Glomerular endothelial cell (primary cell): ENCODE data around the gene INTS11. TPM values are rescaled to one million over a fixed set of nuclear protein-coding genes. Genes with fewer than 3 reads are reported as not detected.

Experiments used
- DNase-seq: peaks from one replicate; pipeline ENCODE4 v3.0.0-alpha.2; 2011; ENCODE audit warnings: low read depth, low spot score; ENCODE audit errors: extremely low read depth
- total RNA-seq: library from RNA; depleted of rRNA; stranded (reverse); fragments of >200 nt; gene quantifications from 2 replicates; pipeline ENCODE4 v1.2.3, GENCODE V29; 2015

The INTS11 gene
- total RNA-seq, 1 donor from 2014 or later, result 110 TPM

DNA sequence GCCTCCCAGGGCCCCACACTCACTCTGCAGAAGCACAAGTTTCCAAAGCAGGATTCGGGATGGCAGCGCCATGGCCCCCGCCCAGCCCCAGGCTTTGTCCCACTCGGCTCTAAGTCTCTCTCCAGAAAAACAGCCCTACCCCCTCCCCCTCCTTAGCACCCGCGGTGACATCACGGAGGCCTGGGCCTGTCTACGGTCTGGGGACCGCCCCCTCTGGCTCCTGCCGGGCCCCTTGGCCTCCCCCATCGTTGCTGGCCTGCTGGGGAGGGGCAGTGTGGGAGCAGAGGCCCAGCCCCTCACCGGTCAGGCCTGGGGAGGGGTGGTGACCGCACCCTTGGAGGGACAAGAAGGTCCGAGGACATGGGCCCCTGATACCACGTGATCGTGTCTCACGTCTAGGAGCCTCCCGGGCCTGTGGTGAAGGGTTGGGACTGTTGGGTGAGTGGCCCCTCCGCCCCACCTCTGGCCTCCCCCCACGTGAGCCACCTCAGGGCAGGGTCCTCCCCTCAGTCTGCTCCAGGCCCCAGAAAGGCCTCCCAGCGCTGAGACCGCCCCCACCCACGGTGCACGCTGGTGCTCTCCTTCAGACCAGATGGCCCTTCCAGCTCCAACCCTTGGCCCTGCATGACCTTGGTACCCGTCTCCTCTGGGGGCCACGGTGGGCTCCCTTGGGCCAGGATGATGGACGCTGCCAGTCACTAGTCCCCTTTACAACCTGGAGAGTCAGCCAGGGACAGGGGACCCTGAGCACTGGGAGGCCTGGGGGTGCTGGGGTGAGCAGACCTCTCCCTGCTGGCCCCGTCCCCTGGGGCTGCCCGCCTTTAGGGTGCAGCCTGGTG is 34.2 kb upstream of the INTS11 start, which contains the start of gene MXRA8:
Gene MXRA8 (minus strand): TSS at position 123 of the 839 bp plus-strand sequence. CDS start 51 bp downstream, at position 72.
- no peak for DNase-seq

DNA sequence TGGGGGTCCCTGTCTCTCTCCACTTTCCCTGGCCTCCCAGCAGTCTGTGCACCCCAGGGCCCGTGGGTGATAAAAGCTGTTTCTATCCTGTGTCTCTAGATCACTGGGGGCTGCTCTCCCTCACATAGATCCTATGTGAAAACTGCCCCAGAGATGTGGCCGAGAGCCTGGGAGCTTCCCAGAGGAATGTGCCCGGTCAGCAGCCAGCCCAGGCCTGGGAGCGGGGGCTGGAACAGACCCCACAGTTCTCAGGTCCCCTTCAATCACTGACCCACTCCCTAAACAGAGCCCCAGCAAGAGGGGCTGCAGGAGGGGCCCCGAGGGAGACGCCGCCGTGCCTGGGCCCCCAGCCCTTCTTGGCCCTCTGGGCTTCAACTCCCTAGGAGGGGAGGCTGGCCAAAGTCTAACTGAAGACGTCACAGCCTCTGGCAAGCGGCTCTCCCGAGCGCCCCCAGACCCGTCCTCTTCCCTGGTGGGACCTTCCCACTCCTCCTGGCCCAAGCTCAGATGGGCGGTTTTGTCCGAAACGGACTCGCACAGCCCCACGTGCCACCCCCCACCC is 33.5 kb upstream of the INTS11 start:
- DNase-seq, result no peak

DNA sequence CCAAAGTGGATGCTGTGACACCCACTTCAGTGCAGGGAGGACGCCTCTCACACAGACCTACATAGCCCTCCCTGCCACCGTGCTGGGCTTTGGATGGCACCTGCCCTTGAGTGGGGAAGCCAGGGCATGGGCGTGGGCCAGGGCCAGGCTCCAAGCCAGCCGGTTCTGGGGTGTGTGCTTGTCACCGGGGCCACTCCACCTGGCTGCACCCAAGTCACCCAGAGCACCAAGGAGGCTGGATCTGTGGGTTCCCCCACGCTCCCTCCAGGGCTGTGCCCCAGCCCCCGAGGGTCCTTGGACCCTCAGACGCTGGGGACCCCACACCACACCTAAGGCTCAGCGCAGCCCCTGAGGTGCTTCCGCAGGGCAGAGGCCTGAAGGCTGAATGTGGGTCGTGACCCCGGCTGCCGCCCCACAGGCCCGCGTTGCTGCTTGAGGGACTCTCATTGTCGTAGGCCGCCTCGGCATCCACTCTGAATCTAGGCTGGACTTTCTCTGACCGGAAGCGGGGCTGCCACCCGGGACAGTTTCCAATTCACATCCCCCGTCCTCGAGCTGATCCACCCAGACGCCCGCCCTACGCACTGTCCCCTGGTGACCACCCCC is 32.4 kb upstream of the INTS11 start:
- DNase-seq, result no peak

DNA sequence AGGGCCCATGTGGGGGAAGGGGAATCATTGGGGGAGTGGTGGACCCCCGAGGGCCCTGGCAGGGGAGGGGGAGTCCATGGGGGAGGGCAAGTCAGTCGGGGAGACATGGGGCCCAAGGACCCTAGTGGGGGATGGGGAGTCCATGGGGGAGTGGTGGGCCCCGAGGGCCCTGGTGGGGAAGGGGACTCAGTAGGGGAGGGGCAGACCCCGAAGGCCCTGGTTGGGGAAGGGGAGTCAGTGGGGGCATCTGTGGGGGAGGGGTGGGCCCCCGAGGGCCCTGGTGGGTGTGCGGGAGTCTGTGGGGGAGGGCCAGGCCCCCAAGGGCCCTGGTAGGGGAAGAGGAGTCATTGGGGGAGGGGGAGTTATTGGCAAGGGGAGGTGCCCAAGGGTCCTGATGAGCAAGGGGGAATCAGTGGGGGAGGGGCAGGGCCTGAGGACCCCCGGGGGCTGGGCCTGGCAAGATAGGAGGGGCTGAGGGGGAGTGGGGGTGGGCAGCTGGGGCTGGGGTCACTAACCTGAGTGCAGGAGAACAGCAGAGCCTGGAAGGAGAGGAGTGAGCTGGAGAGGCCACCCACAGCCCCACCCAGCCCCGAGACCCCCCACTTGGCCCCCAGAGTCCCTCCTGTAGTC is 31.8 kb upstream of the INTS11 start:
- DNase-seq, result no peak

DNA sequence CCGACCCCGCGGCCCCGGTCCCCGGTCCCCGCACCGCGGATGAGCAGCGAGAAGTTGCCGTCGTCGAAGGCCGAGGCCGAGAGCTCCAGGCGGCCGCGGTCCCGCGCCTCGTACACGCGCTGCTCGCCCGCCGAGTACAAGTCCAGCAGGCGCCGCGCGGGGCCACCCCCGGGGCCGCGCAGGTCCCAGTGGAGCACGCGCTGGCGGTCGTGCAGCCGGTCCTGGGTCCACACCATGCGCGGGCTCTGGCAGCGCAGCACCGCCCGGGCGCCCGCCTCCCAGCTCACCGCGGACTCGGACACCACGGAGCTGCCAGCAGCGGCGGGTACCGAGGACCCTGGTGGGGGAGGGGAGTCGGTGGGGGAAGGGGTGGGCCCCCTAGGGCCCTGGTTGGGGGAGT is 31.0 kb upstream of the INTS11 start:
- DNase-seq, result no peak

DNA sequence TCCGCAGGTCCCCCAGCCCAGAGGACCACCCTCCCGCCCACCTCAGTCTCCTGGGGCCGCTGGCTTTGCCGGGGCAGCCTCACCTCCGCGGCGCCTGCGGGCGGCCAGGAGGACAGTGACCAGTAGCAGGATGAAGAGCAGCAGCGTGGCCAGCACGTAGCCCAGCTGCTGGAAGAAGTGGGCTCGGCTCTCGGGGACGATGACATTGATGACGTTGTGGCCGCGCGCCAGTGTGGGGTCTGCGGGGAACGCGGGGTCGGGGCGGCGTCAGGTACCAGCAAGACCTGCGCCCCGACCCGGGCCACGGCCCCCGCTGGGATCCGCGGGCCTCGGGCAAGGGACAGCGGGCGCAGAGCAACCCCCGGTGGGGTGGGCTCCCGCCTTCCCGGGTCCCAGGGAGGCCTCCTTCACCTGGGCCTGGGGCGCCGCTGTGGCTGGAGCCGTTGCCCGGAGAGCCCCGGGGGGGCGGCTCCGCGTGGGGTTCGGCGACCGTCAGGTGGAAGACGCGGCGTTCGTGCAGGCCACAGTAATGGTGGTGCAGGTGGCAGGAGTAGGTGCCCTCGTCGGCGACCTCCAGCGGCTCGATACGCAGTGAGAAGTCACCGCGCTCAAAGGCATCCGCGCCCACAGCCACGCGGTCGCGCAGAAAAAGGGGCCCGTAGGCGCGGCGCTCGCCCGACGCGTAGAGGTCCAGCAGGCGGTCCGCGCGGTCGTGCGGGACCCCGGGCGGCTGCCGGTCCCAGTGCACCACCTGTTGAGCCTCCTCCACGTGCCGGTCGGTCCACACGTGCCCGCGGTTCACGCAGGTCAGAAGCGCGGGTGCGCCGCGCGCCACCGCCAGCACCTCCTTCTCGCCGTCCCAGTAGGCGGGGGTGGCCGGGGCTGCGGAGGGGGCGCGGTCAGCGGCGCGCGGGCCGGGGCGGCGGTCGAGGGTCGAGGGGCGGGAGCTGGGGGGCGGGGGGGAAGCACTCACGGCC is 30.1 kb upstream of the INTS11 start:
- no peak for DNase-seq

DNA sequence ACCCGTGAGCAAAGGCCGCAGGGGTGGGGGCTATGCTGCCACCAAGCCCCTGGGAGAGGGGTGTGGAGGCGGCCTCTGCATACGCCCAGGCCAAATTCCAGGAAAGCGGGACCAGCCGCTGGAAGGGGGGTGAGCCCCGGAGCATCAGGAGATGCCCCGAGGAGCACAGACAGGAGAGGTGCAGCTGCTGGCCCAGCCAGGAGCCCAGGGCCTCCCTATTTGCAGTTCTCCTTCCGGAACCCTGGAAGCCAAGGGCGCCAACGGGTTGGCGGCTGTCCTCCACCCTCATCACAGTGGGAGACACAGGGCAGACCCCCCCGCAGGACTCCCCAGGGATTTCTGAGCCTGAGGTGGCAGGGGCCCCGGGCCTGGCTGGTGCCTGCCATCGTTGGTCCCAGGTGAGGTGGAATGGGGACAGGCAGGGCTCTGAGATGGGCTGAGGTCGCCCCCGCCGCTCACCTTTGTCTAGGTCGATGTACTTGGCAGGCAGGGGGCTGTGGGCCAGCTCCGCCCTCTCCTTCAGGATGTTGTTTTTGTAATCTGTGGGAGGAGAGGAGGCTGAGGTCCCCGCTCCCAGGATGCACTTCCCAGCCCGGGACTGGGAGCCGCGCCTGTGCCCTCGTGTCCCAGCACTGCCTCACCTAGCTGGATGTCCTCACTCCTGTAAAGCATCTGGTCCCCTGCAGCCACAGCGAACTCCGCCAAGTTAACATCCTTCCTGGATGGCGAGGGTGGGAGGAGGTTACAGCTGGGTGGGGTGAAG is 29.1 kb upstream of the INTS11 start:
- DNase-seq, result no peak

DNA sequence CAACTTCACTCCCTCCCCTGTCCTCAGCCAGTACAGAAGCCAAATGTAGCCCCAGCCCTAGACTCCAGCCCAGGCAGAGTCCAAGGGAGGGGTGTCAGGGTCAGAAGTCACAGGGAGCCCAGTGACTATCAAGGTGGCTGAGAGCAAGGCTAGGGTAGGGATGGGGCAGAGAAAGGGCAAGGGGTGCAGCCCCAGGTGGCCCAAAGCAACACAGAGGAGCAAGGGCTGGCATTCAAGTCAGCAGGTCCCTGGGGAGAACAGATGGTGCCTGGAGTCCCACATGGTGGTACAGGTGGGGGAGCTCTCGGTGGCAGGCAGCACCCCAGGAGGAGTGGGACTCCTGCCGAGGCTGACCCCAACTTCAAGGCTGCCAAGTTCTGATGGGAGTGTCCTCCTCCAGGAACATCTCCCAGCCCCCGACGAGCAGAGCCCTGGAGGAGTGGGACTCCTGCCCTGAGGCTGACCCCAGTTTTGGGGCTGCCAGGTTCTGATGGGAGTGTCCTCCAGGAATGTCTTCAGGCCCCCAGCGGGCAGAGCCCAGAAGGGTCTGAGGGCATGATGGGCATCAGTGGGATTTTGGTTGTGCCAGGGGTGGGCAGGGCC is 28.4 kb upstream of the INTS11 start:
- DNase-seq, result no peak

DNA sequence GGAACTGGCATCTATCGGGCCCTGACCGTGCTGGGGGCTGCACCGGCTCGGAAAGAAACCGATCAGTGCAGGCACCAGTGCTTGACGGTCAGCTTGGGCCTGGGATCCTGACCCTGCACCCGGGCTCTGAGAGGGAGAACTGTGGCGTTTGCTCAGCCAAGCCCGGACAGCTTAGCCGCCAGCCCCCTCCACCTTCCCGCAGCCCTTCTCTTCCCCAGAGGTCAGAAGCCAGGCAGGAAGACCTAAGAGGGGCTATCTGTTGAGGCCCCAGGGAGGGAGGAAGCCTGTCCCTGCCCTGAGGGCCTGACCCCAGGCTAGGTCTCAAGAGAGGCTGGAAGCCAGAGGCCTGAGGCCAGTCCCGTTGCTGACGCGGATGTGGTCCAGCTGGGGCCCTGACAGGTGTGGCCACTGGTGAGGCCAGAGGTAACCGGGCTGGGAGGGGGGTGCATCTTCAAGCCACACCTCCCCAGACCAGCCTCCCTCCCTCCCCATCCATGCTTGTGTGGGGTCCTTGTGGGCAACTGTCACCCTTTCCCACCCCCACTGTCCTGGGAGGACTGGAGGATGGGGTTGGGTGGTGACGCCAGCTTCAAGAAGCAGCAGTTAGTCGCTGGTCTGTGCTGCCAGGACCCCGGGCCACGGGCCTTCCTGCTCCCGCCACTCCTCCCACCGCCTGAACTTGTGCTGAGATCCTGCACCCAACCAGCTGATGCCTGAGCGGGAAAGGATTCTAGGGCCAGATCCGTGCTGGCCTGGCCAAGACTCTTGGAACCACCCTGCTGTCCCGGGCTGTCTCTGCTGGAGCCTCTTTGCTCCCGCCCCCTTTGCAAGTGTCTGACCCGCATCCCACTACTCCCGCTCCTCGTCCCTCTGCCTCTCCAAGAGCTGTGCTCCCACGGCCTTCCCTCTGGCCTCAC is 27.3 kb upstream of the INTS11 start:
- DNase-seq, result no peak

DNA sequence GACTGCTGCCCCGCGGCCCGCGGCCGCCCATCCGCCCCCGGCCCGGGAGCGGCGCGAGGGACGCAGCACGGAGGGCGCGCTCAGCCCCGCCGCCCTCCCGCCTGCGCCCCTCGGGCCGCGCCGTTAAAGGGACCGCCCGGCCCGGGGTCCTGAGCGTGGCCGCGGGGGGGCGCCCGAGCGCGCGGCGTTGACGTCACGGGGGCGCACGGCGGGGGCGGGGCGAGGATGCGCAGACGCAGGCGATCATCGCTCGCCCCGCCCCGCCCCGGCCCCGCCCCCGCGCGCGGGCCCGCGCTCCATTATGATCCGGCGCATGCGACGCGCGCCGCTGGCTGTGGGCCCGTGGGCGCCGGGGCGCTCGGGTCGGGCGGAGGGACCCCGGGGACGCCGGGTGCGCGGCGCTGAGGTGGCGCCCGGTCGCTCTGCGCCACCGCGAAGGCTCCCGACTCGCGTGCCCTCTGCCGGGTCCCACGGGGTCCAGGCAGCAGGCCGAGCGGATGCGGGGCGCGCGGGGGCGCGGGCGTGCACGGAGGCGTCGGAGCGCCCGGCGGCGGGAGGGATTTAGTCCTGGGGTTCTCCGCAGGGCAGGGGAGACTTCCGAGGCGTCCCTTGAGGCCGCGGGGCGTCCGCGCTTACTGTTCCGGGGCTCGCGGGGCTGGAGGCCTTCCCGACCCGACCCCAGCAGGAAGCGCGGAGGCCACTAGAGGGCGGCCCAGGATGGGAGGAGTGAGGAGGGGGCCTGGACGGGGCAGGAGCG is 25.0 kb upstream of the INTS11 start, which contains the start of gene DVL1:
Gene DVL1 (minus strand): TSS at position 163 of the 757 bp plus-strand sequence. CDS start 353 bp downstream, outside the sequence.
- DNase-seq, result no peak

DNA sequence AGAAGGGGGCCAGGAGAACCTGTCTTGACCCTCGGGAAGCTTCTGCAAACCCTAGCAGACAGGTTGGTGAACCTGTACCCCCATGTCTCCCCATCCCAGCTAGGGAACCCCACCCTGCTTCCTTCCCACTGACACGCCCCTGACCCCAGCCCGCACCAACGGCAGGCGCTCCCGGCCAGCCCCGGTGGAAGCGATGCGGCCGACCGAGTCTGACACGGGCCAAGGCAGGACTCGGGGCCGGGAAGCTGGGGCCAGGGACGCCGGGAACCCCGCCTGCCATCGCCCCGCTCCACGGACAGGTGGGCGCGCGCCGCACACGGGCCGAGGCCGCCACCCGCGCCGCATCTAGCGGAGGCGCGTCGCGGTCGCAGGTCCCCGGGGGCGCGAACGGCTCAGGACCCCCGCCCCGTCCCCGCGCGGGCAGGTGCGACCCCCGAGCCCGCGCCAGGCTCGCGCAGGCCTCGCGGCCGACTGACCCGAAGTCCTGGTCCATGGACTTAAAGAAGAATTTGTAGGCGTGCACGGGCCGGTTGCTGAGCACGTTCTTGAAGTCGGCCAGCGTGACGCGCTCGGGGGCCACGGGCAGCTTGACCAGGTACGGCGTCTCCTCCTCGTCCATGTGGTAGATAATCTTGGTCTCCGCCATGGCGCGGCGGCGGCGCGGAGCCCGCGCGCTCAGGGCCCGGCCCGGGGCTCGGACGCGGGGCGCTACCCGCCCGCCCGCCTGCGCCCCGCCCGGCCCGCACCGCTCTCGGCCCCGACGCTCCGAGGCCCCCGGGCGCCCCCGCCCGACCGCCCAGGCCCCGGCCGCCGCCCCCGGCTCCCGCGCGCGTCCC is 24.2 kb upstream of the INTS11 start:
- DNase-seq, result no peak

DNA sequence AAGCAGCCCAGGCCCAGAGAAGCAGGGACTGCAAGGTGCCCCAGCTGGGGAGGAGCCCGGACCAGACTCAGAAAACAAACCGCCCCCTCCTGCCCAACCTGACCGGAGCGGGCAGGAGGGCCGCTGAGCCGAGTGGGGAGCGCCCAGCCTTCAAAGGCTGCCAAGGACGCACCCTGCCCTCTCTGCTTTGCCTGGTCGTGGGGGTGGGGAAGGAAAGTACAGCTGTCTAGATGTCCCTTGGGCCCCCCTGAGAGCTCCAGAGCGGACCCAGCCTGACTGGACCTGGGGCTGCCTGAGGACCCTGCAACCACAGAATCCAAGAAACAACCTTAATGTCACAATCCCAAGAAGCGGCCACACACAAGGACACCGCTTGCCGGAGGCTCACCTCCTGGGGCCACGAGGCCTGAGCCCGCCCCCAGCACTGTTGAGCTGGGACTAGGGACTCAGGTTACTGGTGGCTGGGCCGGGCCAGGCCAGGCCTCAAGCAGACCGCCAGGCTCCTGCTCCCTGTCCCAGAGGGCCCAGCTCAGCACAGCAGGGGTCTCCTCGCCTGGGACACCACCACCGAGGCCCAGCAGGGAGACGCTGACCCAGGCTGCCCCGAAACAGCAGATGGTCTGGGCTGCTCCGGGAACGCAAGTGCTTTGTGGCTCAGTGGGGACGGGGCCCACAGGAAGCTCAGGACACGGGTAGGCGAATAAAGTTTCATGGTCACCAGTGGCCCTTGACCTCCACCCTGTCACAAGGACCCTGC is 23.4 kb upstream of the INTS11 start:
- DNase-seq, result no peak

DNA sequence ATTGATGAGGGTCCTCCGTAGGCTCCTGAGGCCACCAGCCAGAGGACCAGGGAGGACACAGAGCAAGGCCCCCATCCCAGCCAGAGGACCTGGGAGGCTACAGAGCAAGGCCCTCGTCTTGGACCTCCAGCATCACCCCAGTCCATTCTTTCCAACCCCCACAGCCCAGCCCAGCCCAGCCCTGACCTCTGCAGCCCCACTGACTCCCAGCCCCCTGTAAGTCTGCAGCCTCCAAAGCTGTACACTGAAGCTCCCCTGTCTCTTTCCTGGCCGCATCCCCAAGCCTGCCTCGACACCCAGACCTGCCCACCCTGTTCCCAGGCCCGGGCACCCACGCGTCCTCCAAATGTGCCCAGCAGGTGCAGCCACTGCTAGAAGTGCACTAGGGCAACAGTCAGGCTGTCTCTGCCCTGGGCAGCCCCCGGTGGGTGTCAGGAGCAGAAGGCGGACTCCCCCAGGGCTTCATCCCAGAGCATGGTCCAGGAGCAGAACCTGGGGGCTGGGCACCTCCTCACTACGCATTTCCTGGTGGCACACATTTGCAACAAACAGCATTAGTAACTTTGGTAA is 22.7 kb upstream of the INTS11 start:
- no peak for DNase-seq

DNA sequence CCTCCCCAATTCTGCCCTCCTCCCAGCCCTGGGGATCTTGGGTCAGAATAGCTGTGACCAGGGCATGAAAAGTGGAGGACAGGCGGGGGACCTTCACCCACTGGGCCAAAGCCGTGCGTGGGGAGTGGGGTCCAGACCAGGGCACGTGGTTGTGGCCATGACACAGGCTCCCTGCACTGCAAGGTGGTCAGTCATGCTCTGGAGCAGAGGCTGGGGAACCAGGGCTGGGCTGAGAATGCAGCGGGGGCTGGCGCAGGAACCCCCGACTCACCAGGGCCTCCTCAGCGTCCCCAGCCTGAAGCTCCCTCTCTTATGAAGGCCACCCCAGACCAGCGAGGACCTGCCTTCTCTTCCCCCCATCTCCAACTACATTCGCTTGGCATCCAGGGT is 22.0 kb upstream of the INTS11 start:
- no peak for DNase-seq

DNA sequence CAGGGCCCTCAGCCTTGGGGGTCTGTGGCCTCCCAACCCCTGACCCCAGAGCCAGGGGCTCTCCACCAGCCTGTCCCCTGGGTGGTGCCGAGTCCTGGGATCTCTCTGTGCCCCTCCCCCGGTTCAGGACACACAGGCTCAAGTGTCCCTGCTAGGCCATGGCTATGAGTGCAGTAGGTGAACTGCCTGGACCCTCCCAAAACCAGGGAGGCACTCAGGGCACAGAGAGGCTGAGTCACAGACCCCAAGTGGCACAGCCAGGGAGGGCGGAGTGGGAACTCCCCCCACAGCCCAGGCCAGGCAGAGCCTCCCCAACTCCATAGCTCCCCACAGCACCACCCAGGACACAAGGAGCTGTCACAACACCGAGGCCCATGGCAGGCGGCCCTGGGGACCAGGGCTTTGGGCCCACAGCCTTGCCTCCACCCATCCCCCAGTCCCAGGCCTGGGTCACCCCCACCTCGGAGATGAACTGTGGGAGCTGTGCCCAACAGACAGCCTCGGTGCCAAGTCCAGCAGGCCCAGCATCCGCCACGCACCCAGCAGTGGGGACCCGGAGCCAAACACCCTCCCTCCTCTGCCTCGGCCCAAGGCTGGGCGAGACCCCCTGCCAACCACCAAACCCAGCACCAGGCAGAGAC is 21.5 kb upstream of the INTS11 start:
- no peak for DNase-seq
